GM19193 (cell line): ENCODE measurements around the gene GCG.

ENCODE experiments used
- POLR2A ChIP-seq: IDR thresholded peaks from 4 replicates; pipeline ENCODE4 v1.6.1; 2011; ENCODE audit not compliant: insufficient read depth, insufficient read length; ENCODE audit errors: extremely low read depth

Gene GCG

GRCh38 chr2:162118166-162119031 lies 33.6 kb downstream of the GCG start:
- no peak for TF ChIP-seq POLR2A

- TF ChIP-seq POLR2A: no peak
These were observed 35.7 kb downstream of the GCG start for GRCh38 chr2:162116352-162116751.

- no peak for TF ChIP-seq POLR2A
These were observed 37.0 kb downstream of the GCG start for GRCh38 chr2:162115076-162115475.

GRCh38 chr2:162114271-162114670 lies 37.8 kb downstream of the GCG start:
- TF ChIP-seq POLR2A: no peak

- TF ChIP-seq POLR2A: no peak
These were observed 38.3 kb downstream of the GCG start for GRCh38 chr2:162113776-162114168.

- TF ChIP-seq POLR2A: no peak
These were observed 38.8 kb downstream of the GCG start for GRCh38 chr2:162113088-162113775.

- TF ChIP-seq POLR2A: no peak
These were observed 39.8 kb downstream of the GCG start for GRCh38 chr2:162111958-162112850.

- TF ChIP-seq POLR2A: no peak
These were observed 44.6 kb downstream of the GCG start for GRCh38 chr2:162107361-162107901.

GRCh38 chr2:162106746-162107145 lies 45.3 kb downstream of the GCG start:
- TF ChIP-seq POLR2A: no peak

GRCh38 chr2:162106146-162106551 lies 45.9 kb downstream of the GCG start:
- TF ChIP-seq POLR2A: no peak

GRCh38 chr2:162103443-162104009 lies 48.5 kb downstream of the GCG start:
- TF ChIP-seq POLR2A: no peak

- no peak for TF ChIP-seq POLR2A
These were observed 51.5 kb downstream of the GCG start for GRCh38 chr2:162100579-162100978.

GRCh38 chr2:162099836-162100235 lies 52.2 kb downstream of the GCG start:
- TF ChIP-seq POLR2A: no peak
